HCT116 (cell line): Measurements from ENCODE around the gene DHDDS. TPM values are rescaled to one million over a fixed set of nuclear protein-coding genes. Genes with fewer than 3 reads are reported as not detected.

ENCODE experiments used
- ATAC-seq: fragments of 200-7000 bp; cut with Tn5 transposase; 2 replicates; pipeline ENCODE4 v1.9.1; 2020; ENCODE audit warnings: mild to moderate bottlenecking, moderate library complexity
- BruUV-seq: library from RNA; stranded (reverse); fragments of 400-500 nt; replicated peaks from 2 replicates; lab custom pipeline; 2021; lab: Mats Ljungman, UMichigan
- CTCF ChIA-PET: fragments of 300-600 bp; sonication (Branson Sonifier 250); formaldehyde crosslinking; loops from one replicate; lab custom pipeline; 2021; ENCODE audit warnings: antibody characterized with exemption; lab: Charles Lee
- POLR2A ChIA-PET: fragments of 300-600, 350-600 bp; sonication (Branson Sonifier 250); formaldehyde crosslinking; loops from one replicate; lab custom pipeline; 2021; ENCODE audit warnings: antibody characterized with exemption; lab: Charles Lee
- RAD21 ChIA-PET, 2 experiments: fragments of 300-600 bp; sonication (Branson Sonifier 250); formaldehyde crosslinking; loops; one replicate each; lab custom pipeline; 2023; ENCODE audit warnings: low total read pairs in 2 of 2; ENCODE audit not compliant: uncharacterized antibody in 2 of 2, unreplicated experiment in 2 of 2, low non-redundant PET in 1 of 2; lab: Charles Lee
- DNase-seq: peaks from one replicate; pipeline ENCODE4 v3.0.0-alpha.2; 2010; ENCODE audit warnings: low read depth, low spot score
- H2AFZ ChIP-seq: fragments of 200-600 bp; shearing (Covaris generic), sonication (generic); 2 replicates; pipeline ENCODE4 v1.6.1; 2017; ENCODE audit warnings: low read depth, mixed run types, mixed read lengths, antibody characterized with exemption, low read length; ENCODE audit not compliant: poor library complexity, severe bottlenecking
- H3K27ac ChIP-seq: 2 replicates; pipeline ENCODE4 v1.5.1; 2012; ENCODE audit warnings: low read depth, low read length
- H3K27me3 ChIP-seq: fragments of 200-600 bp; sonication (generic); 2 replicates; pipeline ENCODE4 v1.6.1; 2016; ENCODE audit warnings: mixed run types, low read length, mixed read lengths; ENCODE audit not compliant: insufficient read depth
- H3K36me3 ChIP-seq, 2 experiments: fragments of 200-500 bp in 1 of 2; fragments of 200-600 bp in 1 of 2; sonication (Bioruptor generic) in 1 of 2; sonication (generic) in 1 of 2; 2 replicates each; pipeline versions ENCODE4 v1.5.1 to v1.6.1; 2014 to 2016; ENCODE audit warnings: low read length in 2 of 2, inconsistent platforms in 1 of 2, mixed read lengths in 1 of 2, mixed run types in 1 of 2; ENCODE audit not compliant: insufficient read depth in 2 of 2, control insufficient read depth in 1 of 2
- H3K4me1 ChIP-seq, 2 experiments: fragments of 200-600 bp in 1 of 2; sonication (generic) in 1 of 2; 2 replicates each; pipeline versions ENCODE4 v1.5.1 to v1.6.1; 2012 to 2017; ENCODE audit warnings: low read length in 2 of 2, inconsistent platforms in 1 of 2, mild to moderate bottlenecking in 1 of 2, mixed read lengths in 1 of 2, mixed run types in 1 of 2, moderate library complexity in 1 of 2; ENCODE audit not compliant: insufficient read depth in 2 of 2, control insufficient read depth in 1 of 2
- H3K4me2 ChIP-seq: fragments of 200-600 bp; sonication (generic); 2 replicates; pipeline ENCODE4 v1.6.1; 2017; ENCODE audit warnings: mixed run types, low read length, mixed read lengths
- H3K4me3 ChIP-seq, 2 experiments: fragments of 200-600 bp in 1 of 2; sonication (generic) in 1 of 2; replicated peaks in 1 of 2; 2 replicates each; pipeline ENCODE4 v1.5.1; 2011 to 2016; ENCODE audit warnings: low read length in 2 of 2, control low read depth in 1 of 2, low read depth in 1 of 2, mild to moderate bottlenecking in 1 of 2, mixed read lengths in 1 of 2, mixed run types in 1 of 2
- H3K79me2 ChIP-seq: fragments of 200-600 bp; sonication (generic); 2 replicates; pipeline ENCODE4 v1.6.1; 2017; ENCODE audit warnings: mild to moderate bottlenecking, mixed run types, low read length, moderate library complexity, mixed read lengths; ENCODE audit not compliant: insufficient read depth
- H3K9ac ChIP-seq: fragments of 200-600 bp; sonication (generic); 2 replicates; pipeline ENCODE4 v1.6.1; 2016; ENCODE audit warnings: low read length, mixed read lengths
- H3K9me2 ChIP-seq: fragments of 200-600 bp; sonication (generic), shearing (Covaris generic); 2 replicates; pipeline ENCODE4 v1.6.1; 2017; ENCODE audit warnings: mixed run types, mild to moderate bottlenecking, moderate library complexity; ENCODE audit not compliant: insufficient read depth
- H3K9me3 ChIP-seq, 2 experiments: fragments of 200-500 bp in 1 of 2; fragments of 200-600 bp in 1 of 2; sonication (Bioruptor generic) in 1 of 2; sonication (generic) in 1 of 2; 2 replicates each; pipeline ENCODE4 v1.6.1; 2014 to 2017; ENCODE audit warnings: low read length in 2 of 2, mixed read lengths in 2 of 2, inconsistent platforms in 1 of 2, low read depth in 1 of 2, mild to moderate bottlenecking in 1 of 2, mixed run types in 1 of 2, moderate library complexity in 1 of 2; ENCODE audit not compliant: control insufficient read depth in 1 of 2, insufficient read depth in 1 of 2
- H4K20me1 ChIP-seq: fragments of 200-600 bp; sonication (generic), shearing (Covaris generic); 2 replicates; pipeline ENCODE4 v1.6.1; 2017; ENCODE audit warnings: mixed run types, mild to moderate bottlenecking, moderate library complexity; ENCODE audit not compliant: insufficient read depth
- EGR1 ChIP-seq: IDR thresholded peaks from 2 replicates; pipeline ENCODE4 v1.6.1; 2012; ENCODE audit warnings: low read depth
- REST ChIP-seq: IDR thresholded peaks from 2 replicates; pipeline ENCODE4 v1.6.1; 2012; ENCODE audit warnings: low read depth
- SIN3A ChIP-seq: IDR thresholded peaks from 2 replicates; pipeline ENCODE4 v1.6.1; 2012; ENCODE audit warnings: low read depth
- intact Hi-C: fragments of 100-400 bp; cut with micrococcal nuclease; formaldehyde crosslinking; loops from 2 replicates; pipeline ENCODE4 v1.10.0; 2022
- total RNA-seq: library from RNA; stranded (reverse); gene quantifications from one replicate; pipeline ENCODE4 v1.2.1, GENCODE V29; 2021; ENCODE audit not compliant: unreplicated experiment
- TF ChIP-seq, protein P1 (sequence below): IDR thresholded peaks from 2 replicates; pipeline ENCODE4 v1.6.1; 2012

DHDDS gene
- total RNA-seq, 1 experiment from 2014 or later, result 46.0 TPM

DNA sequence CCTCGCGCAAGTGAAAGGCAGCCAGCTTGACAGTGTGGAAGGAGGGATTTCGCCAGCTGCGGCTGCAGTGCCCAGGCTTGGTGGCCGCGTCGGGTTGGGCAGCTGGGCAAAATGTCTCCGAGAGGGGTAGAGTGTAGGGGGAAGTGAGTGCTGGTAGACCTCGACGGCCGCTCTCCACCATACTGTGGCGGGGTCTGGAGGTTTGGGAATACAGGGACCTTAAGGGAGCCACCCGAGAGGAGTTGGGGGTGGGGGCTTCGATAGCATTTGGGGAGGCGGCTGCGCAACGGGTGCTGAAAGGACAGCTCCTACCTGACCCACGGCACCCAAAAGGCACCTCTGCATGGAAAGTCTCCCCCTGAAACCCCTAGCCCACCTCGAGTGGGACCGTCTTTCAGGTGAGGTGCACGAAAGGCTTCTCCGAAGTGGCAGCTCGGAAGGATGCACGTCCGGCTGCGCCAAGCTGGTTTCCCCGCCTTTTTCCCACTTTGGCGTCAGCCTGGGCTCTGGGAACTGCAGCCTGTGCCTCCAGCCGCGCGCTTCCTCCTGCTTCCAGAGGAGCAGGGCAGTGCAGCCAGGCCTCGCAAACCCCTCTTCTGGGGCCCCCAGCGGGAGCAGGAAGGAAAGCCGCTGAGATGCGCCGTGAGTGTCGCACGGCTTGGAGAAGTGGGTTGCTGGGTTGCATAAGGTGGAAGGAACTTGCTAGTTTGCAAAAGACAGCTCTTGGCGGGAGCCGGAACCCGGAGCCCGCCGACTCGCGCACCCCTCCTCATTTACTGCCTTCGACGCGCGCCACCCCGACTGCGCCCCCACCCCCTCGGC, 39.6 kb downstream of the DHDDS start:
- Histone ChIP-seq H3K79me2 (peaks cover 23% of the 10 kb centered on the region), H3K4me1 (peaks cover 13 to 39% of the 10 kb centered on the region in 2 experiments), H4K20me1 (peaks cover 20% of the 10 kb centered on the region; the same call in 1 of the 2 replicates), H3K27ac (peak overlapping the region; percentile 100), H3K4me2 (peak overlapping the region; percentile 99), H3K27me3 (no peaks in the 10 kb centered on the region), H3K9me2 (no peaks in the 10 kb centered on the region), H3K4me3 (peak overlapping the region; percentile 60 to 83), H2AFZ (no peak overlapping the region), H3K36me3 (peaks cover 15 to 37% of the 10 kb centered on the region in 2 experiments), H3K9me3 (no peaks in the 10 kb centered on the region), H3K9ac (peak overlapping the region; percentile 99)
- TSS peak; percentile 59 for BruUV-seq
- ChIA-PET POLR2A (interaction anchor here (0.6 to 1.1 kb wide), 2 partner anchors 13 to 112 kb away, joined by 3 read pairs; no protein-coding TSS in a partner anchor), CTCF (interaction anchor here (0.6 to 1.8 kb wide), 5 partner anchors 9 to 450 kb away, joined by 3 to 6 read pairs (median 4); no protein-coding TSS in a partner anchor), RAD21 (no interaction called here)
- DNase-seq (peak; percentile 31), ATAC-seq (peak; percentile 49)
- TF ChIP-seq REST (peak; percentile 62), SIN3A (no peak), EGR1 (no peak)
- TF ChIP-seq, protein P1, sequence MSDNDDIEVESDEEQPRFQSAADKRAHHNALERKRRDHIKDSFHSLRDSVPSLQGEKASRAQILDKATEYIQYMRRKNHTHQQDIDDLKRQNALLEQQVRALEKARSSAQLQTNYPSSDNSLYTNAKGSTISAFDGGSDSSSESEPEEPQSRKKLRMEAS, result peak; percentile 31; the same call in 1 of the 2 replicates
- intact Hi-C loops, result no loop called here
